ENCODE results near the gene TEX30.

TEX30 gene

GRCh38 chr13:102777736-102778135 is 4.2 kb upstream of the TEX30 start:
- FAIRE-seq = no peak

GRCh38 chr13:102776271-102776670 is 2.7 kb upstream of the TEX30 start:
- no peak for FAIRE-seq

GRCh38 chr13:102774591-102775520 is 1.3 kb upstream of the TEX30 start:
- FAIRE-seq = no peak

GRCh38 chr13:102774214-102774568 is 605 bp upstream of the TEX30 start:
- no peak for FAIRE-seq

GRCh38 chr13:102772042-102772425 is 1.6 kb downstream of the TEX30 start:
- no peak for FAIRE-seq

GRCh38 chr13:102771298-102772041 is 2.1 kb downstream of the TEX30 start:
- FAIRE-seq = no peak

GRCh38 chr13:102770435-102770834 is 3.2 kb downstream of the TEX30 start:
- no peak for FAIRE-seq

GRCh38 chr13:102769679-102770078 is 3.9 kb downstream of the TEX30 start:
- FAIRE-seq = no peak

GRCh38 chr13:102768909-102769308 is 4.7 kb downstream of the TEX30 start:
- no peak for FAIRE-seq

GRCh38 chr13:102763741-102764140 is 9.8 kb downstream of the TEX30 start:
- no peak for FAIRE-seq

- no peak for FAIRE-seq
Measured at GRCh38 chr13:102761071-102761470, 12.5 kb downstream of the TEX30 start.

GRCh38 chr13:102758842-102759241 is 14.7 kb downstream of the TEX30 start:
- FAIRE-seq = no peak

- FAIRE-seq = no peak
Measured at GRCh38 chr13:102757006-102757405, 16.6 kb downstream of the TEX30 start.

GRCh38 chr13:102751886-102752285 is 21.7 kb downstream of the TEX30 start:
- no peak for FAIRE-seq

GRCh38 chr13:102742506-102742905 is 31.1 kb downstream of the TEX30 start:
- FAIRE-seq = no peak

GRCh38 chr13:102742101-102742500 is 31.5 kb downstream of the TEX30 start:
- FAIRE-seq = no peak

- FAIRE-seq = no peak
Measured at GRCh38 chr13:102729560-102730270, 43.9 kb downstream of the TEX30 start.

GRCh38 chr13:102726430-102726829 is 47.2 kb downstream of the TEX30 start:
- no peak for FAIRE-seq

GRCh38 chr13:102724923-102725322 is 48.7 kb downstream of the TEX30 start:
- FAIRE-seq = no peak

GRCh38 chr13:102721800-102722231 is 51.8 kb downstream of the TEX30 start:
- FAIRE-seq = no peak

GRCh38 chr13:102718746-102719145 is 54.8 kb downstream of the TEX30 start:
- no peak for FAIRE-seq

Measured in G401.6 (cell line).